OCI-LY7 (cell line): Measurements from ENCODE around the gene OSBP2. TPM values are rescaled to one million over a fixed set of nuclear protein-coding genes. Genes with fewer than 3 reads are reported as not detected.
A peak's percentile ranks its signal among the peaks of the same experiment; 100 is the strongest.

Experiments
- BruUV-seq: library from RNA; stranded (reverse); fragments of 400-500 nt; replicated peaks from 2 replicates; lab custom pipeline; 2021; lab: Mats Ljungman, UMichigan
- CTCF ChIA-PET: fragments of 300-600 bp; sonication (Branson Sonifier 250); formaldehyde crosslinking; loops from one replicate; lab custom pipeline; 2022; ENCODE audit warnings: antibody characterized with exemption; ENCODE audit not compliant: unreplicated experiment; lab: Charles Lee
- POLR2A ChIA-PET: fragments of 300-600 bp; sonication (Branson Sonifier 250); formaldehyde crosslinking; loops from one replicate; lab custom pipeline; 2022; ENCODE audit warnings: antibody characterized with exemption; lab: Charles Lee
- DNase-seq: peaks from one replicate; pipeline ENCODE4 v3.0.0-alpha.2; 2015; ENCODE audit warnings: low spot score
- H2AFZ ChIP-seq: fragments of 200-600 bp; sonication (generic), shearing (Covaris generic); 2 replicates; pipeline ENCODE4 v1.6.1; 2014; ENCODE audit warnings: mild to moderate bottlenecking, antibody characterized with exemption, low read length, moderate library complexity
- H3K27ac ChIP-seq: fragments of 200-600 bp; sonication (generic); 2 replicates; pipeline ENCODE4 v1.5.1; 2014; ENCODE audit warnings: mixed run types, low read depth, mild to moderate bottlenecking, moderate library complexity, low read length, inconsistent platforms; ENCODE audit not compliant: poor library complexity, severe bottlenecking
- H3K36me3 ChIP-seq: fragments of 200-600 bp; sonication (generic); 2 replicates; pipeline ENCODE4 v1.6.1; 2014; ENCODE audit warnings: mild to moderate bottlenecking, antibody characterized with exemption, low read length, moderate library complexity, mixed read lengths; ENCODE audit not compliant: insufficient read depth
- H3K4me1 ChIP-seq: fragments of 200-600 bp; sonication (generic); 2 replicates; pipeline ENCODE4 v1.5.1; 2014; ENCODE audit warnings: mild to moderate bottlenecking, low read length; ENCODE audit not compliant: insufficient read depth, poor library complexity, severe bottlenecking
- H3K4me2 ChIP-seq: fragments of 200-600 bp; sonication (generic); 2 replicates; pipeline ENCODE4 v1.6.1; 2014; ENCODE audit warnings: mild to moderate bottlenecking, low read length
- H3K4me3 ChIP-seq: fragments of 200-600 bp; sonication (generic); 2 replicates; pipeline ENCODE4 v1.5.1; 2014; ENCODE audit warnings: mild to moderate bottlenecking, low read depth, low read length; ENCODE audit not compliant: poor library complexity, severe bottlenecking
- H3K79me2 ChIP-seq: fragments of 200-600 bp; sonication (generic); 2 replicates; pipeline ENCODE4 v1.6.1; 2016; ENCODE audit warnings: low read depth, mild to moderate bottlenecking, low read length, moderate library complexity, mixed read lengths; ENCODE audit not compliant: insufficient read depth
- H3K9me2 ChIP-seq: fragments of 200-600 bp; sonication (generic); 2 replicates; pipeline ENCODE4 v1.6.1; 2016; ENCODE audit warnings: mild to moderate bottlenecking, low read length, mixed read lengths; ENCODE audit not compliant: insufficient read depth
- H3K9me3 ChIP-seq: fragments of 200-600 bp; sonication (generic); 2 replicates; pipeline ENCODE4 v1.6.1; 2014; ENCODE audit warnings: mild to moderate bottlenecking, mixed run types, low read length, mixed read lengths
- H4K20me1 ChIP-seq: fragments of 200-600 bp; sonication (generic); 2 replicates; pipeline ENCODE4 v1.6.1; 2014; ENCODE audit warnings: mild to moderate bottlenecking, antibody characterized with exemption, low read length, moderate library complexity, mixed read lengths; ENCODE audit not compliant: insufficient read depth
- CTCF ChIP-seq: fragments of 200-600 bp; sonication (generic); conservative IDR thresholded peaks from 2 replicates; pipeline ENCODE4 v1.5.1; 2014; ENCODE audit warnings: mild to moderate bottlenecking, antibody characterized with exemption, low read length, moderate library complexity, mixed read lengths
- EZH2phosphoT487 ChIP-seq: fragments of 200-600 bp; sonication (generic); IDR thresholded peaks from 2 replicates; pipeline ENCODE4 v1.6.1; 2018; ENCODE audit warnings: low read depth, borderline replicate concordance, mild to moderate bottlenecking, mixed run types, antibody characterized with exemption, low read length, moderate library complexity, mixed read lengths
- intact Hi-C: fragments of 100-400 bp; cut with micrococcal nuclease; formaldehyde crosslinking; loops from one replicate; pipeline ENCODE4 v1.10.0; 2022; ENCODE audit not compliant: unreplicated experiment
- total RNA-seq, 2 experiments: library from RNA; depleted of rRNA in 1 of 2; stranded (reverse); fragments of >200 nt in 1 of 2; shearing (Covaris generic) in 1 of 2; gene quantifications; 2 replicates each; pipeline ENCODE4 v1.2.3, GENCODE V29; 2014 to 2022

The OSBP2 gene
- total RNA-seq, 2 experiments from 2014 or later, result 0.19 to 0.34 TPM

GRCh38 chr22:30667494-30668385, 26.9 kb upstream of the OSBP2 start, which contains the start of gene DUSP18:
Gene DUSP18 (minus strand): TSS chr22:30667875. CDS start chr22:30664003, 3,872 bp downstream.
- H2AFZ ChIP-seq, result peak within 1 kb of the TSS; percentile 87
- TF ChIP-seq EZH2phosphoT487 (no peak), CTCF (no peak)
- H4K20me1 ChIP-seq, result no peaks in the 10 kb centered on the region
- H3K4me1 ChIP-seq, result peaks cover 8% of the 10 kb centered on the region
- peak within 1 kb of the TSS; percentile 86 for H3K4me3 ChIP-seq
- no peaks in the 10 kb centered on the region for H3K9me2 ChIP-seq
- H3K36me3 ChIP-seq, result no peaks in the 10 kb centered on the region
- peak within 1 kb of the TSS; percentile 94 for H3K4me2 ChIP-seq
- no peaks in the 10 kb centered on the region for H3K79me2 ChIP-seq
- no TSS peak for BruUV-seq
- H3K27ac ChIP-seq, result no peak within 1 kb of the TSS
- peak; percentile 87 for DNase-seq
- intact Hi-C loops, result no loop called here
- ChIA-PET CTCF (no interaction called here), POLR2A (no interaction called here)
- no peaks in the 10 kb centered on the region for H3K9me3 ChIP-seq

- H3K36me3 ChIP-seq, result no peaks in the 10 kb centered on the region
- no peak overlapping the region for H3K27ac ChIP-seq
- no peak for TF ChIP-seq CTCF
- TF ChIP-seq EZH2phosphoT487, result no peak
- no peaks in the 10 kb centered on the region for H3K79me2 ChIP-seq
- no peaks in the 10 kb centered on the region for H4K20me1 ChIP-seq
- H3K4me2 ChIP-seq, result peak overlapping the region; percentile 94
- H3K4me1 ChIP-seq, result peaks cover 8% of the 10 kb centered on the region
- no peaks in the 10 kb centered on the region for H3K9me2 ChIP-seq
- no peak overlapping the region; the same call in 1 of the 2 replicates for H2AFZ ChIP-seq
- BruUV-seq, result no TSS peak
- intact Hi-C loops, result no loop called here
- DNase-seq, result no peak
- ChIA-PET CTCF (no interaction called here), POLR2A (no interaction called here)
- peak overlapping the region; percentile 86 for H3K4me3 ChIP-seq
- no peaks in the 10 kb centered on the region for H3K9me3 ChIP-seq
These were observed 26.3 kb upstream of the OSBP2 start for GRCh38 chr22:30668386-30668710.

GRCh38 chr22:30671071-30671470, 23.6 kb upstream of the OSBP2 start:
- ChIA-PET CTCF (no interaction called here), POLR2A (no interaction called here)
- no peak for TF ChIP-seq EZH2phosphoT487
- intact Hi-C loops, result no loop called here
- Histone ChIP-seq H2AFZ (no peak overlapping the region), H3K4me2 (no peak overlapping the region), H3K79me2 (no peaks in the 10 kb centered on the region), H3K27ac (no peak overlapping the region), H3K4me3 (no peak overlapping the region), H3K9me2 (no peaks in the 10 kb centered on the region), H4K20me1 (no peaks in the 10 kb centered on the region), H3K9me3 (no peaks in the 10 kb centered on the region), H3K36me3 (no peaks in the 10 kb centered on the region), H3K4me1 (peaks cover 8% of the 10 kb centered on the region)
- BruUV-seq, result no TSS peak
- no peak for DNase-seq
